ENCODE measurements around the gene CDK5R2. TPM values are rescaled to one million over a fixed set of nuclear protein-coding genes. Genes with fewer than 3 reads are reported as not detected.
A peak's percentile ranks its signal among the peaks of the same experiment; 100 is the strongest.

The CDK5R2 gene
- total RNA-seq, 2 donors from 2014 or later = not detected

GRCh38 chr2:218984239-218985020 lies 25.0 kb downstream of the CDK5R2 start:
- peak; percentile 77 for DNase-seq (ENCODE audit: low spot score)
- intact Hi-C loops (cut with DNase I) = no loop called here

- intact Hi-C loops (cut with DNase I) = no loop called here
- no peak for DNase-seq (ENCODE audit: low spot score)
Observed at GRCh38 chr2:218985021-218985324, 25.5 kb downstream of the CDK5R2 start, which contains the start of gene FEV. Gene FEV, minus strand, starts transcription at chr2:218985184. Its CDS starts 109 bp downstream, at chr2:218985075.

GRCh38 chr2:218985325-218986091 lies 26.0 kb downstream of the CDK5R2 start:
- peak; percentile 68 for DNase-seq (ENCODE audit: low spot score)
- intact Hi-C loops (cut with DNase I) = no loop called here

GRCh38 chr2:218986148-218986761 lies 26.8 kb downstream of the CDK5R2 start:
- peak; percentile 65 for DNase-seq (ENCODE audit: low spot score)
- intact Hi-C loops (cut with DNase I) = no loop called here

- DNase-seq (ENCODE audit: low spot score) = peak; percentile 6
- intact Hi-C loops (cut with DNase I) = no loop called here
Observed at GRCh38 chr2:218988164-218988563, 28.7 kb downstream of the CDK5R2 start.

GRCh38 chr2:218988650-218989049 lies 29.2 kb downstream of the CDK5R2 start:
- peak; percentile 42 for DNase-seq (ENCODE audit: low spot score)
- intact Hi-C loops (cut with DNase I) = no loop called here

- peak; percentile 69 for DNase-seq (ENCODE audit: low spot score)
- intact Hi-C loops (cut with DNase I) = no loop called here
Observed at GRCh38 chr2:218990052-218990451, 30.6 kb downstream of the CDK5R2 start.

GRCh38 chr2:218990612-218991011 lies 31.1 kb downstream of the CDK5R2 start:
- intact Hi-C loops (cut with DNase I) = no loop called here
- DNase-seq (ENCODE audit: low spot score) = peak; percentile 35

- intact Hi-C loops (cut with DNase I) = no loop called here
- DNase-seq (ENCODE audit: low spot score) = peak; percentile 76
Observed at GRCh38 chr2:218991674-218992168, 32.3 kb downstream of the CDK5R2 start.

- intact Hi-C loops (cut with DNase I) = no loop called here
- DNase-seq (ENCODE audit: low spot score) = peak; percentile 23
Observed at GRCh38 chr2:218992196-218992595, 32.7 kb downstream of the CDK5R2 start.

- intact Hi-C loops (cut with DNase I) = no loop called here
- peak; percentile 73 for DNase-seq (ENCODE audit: low spot score)
Observed at GRCh38 chr2:218992703-218993344, 33.4 kb downstream of the CDK5R2 start.

- intact Hi-C loops (cut with DNase I) = no loop called here
- no peak for DNase-seq (ENCODE audit: low spot score)
Observed at GRCh38 chr2:218993345-218994315, 34.2 kb downstream of the CDK5R2 start, which contains the start of gene CRYBA2. Gene CRYBA2, minus strand, starts transcription at chr2:218993422. Its CDS starts 246 bp downstream, at chr2:218993176.

GRCh38 chr2:218995561-218995960 lies 36.1 kb downstream of the CDK5R2 start:
- DNase-seq (ENCODE audit: low spot score) = no peak
- intact Hi-C loops (cut with DNase I) = no loop called here

GRCh38 chr2:218995972-218996711 lies 36.7 kb downstream of the CDK5R2 start:
- intact Hi-C loops (cut with DNase I) = no loop called here
- peak; percentile 96 for DNase-seq (ENCODE audit: low spot score)

GRCh38 chr2:218996937-218997336 lies 37.5 kb downstream of the CDK5R2 start:
- intact Hi-C loops (cut with DNase I) = no loop called here
- DNase-seq (ENCODE audit: low spot score) = no peak

- intact Hi-C loops (cut with DNase I) = no loop called here
- no peak for DNase-seq (ENCODE audit: low spot score)
Observed at GRCh38 chr2:218997731-218998130, 38.3 kb downstream of the CDK5R2 start.

GRCh38 chr2:218998414-218999002 lies 39.0 kb downstream of the CDK5R2 start:
- no peak for DNase-seq (ENCODE audit: low spot score)
- intact Hi-C loops (cut with DNase I) = no loop called here

Measured in posterior vena cava (tissue), 2 donors.